ENCODE measurements around the gene PTGR3.

PTGR3 gene

GRCh38 chr18:75208836-75209128, 157 bp downstream of the PTGR3 start:
- DNase-seq, result no peak
- no peaks in the 10 kb centered on the region for H3K27me3 ChIP-seq (ENCODE audit: insufficient read depth, low read depth, severe bottlenecking)
- no peaks in the 10 kb centered on the region for H3K9me3 ChIP-seq (ENCODE audit: severe bottlenecking)
- no peaks in the 10 kb centered on the region for H3K36me3 ChIP-seq
- peak overlapping the region; percentile 52 for H3K4me3 ChIP-seq (ENCODE audit: low read depth, low read length)
- peak overlapping the region; percentile 97 for H3K27ac ChIP-seq
- TF ChIP-seq CTCF (IDR thresholded peaks at IDR 0.05; ENCODE audit: low read depth, low read length), result no peak

DNA sequence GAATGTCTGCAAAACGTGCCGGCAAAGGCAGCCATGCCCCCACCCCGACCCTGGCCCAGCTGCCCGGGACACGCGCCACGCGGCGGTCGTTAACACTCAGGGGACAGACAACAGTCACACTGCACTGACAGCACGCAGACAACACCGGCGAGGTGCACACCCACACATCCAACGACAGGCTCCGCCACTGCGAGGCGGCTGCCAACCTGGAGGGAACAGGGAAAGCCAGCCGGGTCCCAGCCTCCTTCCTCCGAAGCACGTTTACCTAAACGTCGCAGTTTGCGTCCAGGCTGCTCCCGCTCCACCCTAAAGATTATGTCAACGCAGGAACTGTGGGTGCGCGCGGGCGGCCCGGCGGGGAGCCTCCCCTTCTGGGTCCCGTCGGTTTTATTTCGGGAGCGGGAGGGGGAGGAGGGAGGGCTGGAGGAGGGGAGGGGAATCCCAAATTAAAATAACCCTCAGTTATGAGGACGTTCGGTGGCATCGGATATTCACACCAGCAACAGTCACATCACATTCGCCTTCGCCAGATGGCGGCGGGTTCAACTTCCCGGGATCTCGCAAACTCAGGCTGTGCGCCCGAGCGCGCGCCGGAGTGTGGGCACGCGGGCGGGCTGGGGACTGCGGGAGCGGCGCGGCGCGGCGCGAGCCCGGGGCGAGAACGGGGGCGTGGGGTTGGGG, 644 bp downstream of the PTGR3 start:
- no peaks in the 10 kb centered on the region for H3K9me3 ChIP-seq (ENCODE audit: severe bottlenecking)
- TF ChIP-seq CTCF (IDR thresholded peaks at IDR 0.05; ENCODE audit: low read depth, low read length), result no peak
- peak overlapping the region; percentile 52 for H3K4me3 ChIP-seq (ENCODE audit: low read depth, low read length)
- no peaks in the 10 kb centered on the region for H3K27me3 ChIP-seq (ENCODE audit: insufficient read depth, low read depth, severe bottlenecking)
- H3K27ac ChIP-seq, result peak overlapping the region; percentile 97
- DNase-seq, result peak; percentile 72
- no peaks in the 10 kb centered on the region for H3K36me3 ChIP-seq

DNA sequence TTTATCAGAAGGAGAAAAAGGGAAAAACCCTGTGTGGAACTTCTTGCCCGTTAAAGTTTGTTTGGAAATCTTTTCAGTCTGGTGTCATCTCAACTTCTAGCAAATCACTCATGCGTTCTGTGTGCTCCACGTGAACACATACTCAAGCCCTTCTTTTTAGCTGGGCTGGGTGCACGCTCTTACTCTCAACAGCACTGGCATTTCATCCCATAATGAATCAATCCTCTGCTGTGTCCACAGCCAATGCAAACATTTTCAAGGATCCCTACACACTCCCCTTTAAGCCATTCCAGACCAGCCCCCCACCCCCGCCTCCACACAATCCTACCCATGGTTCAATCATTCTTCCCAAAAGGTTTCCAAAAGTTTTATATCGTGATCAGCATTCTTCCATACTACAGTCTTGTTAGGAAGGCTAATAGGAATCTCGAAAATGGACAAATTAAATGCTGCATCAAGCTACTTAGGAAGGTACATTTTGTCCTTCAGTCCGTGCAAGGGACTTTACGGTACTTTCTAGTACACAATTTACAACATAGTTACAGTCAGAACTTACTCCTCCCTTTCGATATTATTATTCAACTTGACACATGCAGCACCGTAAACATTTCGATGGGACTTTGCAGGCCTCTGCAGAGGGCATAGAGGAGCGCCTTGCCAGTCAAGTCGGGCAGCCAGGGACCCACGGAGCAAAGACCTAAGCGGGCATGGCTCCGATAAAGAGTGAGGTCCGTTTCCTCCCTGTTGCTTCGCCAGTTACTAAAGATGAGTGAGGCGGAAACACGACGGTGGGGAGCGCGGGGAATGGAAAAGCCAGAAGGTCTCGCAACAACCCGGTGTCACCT, 1.4 kb downstream of the PTGR3 start:
- no peak for TF ChIP-seq CTCF (IDR thresholded peaks at IDR 0.05; ENCODE audit: low read depth, low read length)
- Histone ChIP-seq H3K27ac (peak overlapping the region; percentile 97), H3K27me3 (ENCODE audit: insufficient read depth, low read depth, severe bottlenecking) (no peaks in the 10 kb centered on the region)

DNA sequence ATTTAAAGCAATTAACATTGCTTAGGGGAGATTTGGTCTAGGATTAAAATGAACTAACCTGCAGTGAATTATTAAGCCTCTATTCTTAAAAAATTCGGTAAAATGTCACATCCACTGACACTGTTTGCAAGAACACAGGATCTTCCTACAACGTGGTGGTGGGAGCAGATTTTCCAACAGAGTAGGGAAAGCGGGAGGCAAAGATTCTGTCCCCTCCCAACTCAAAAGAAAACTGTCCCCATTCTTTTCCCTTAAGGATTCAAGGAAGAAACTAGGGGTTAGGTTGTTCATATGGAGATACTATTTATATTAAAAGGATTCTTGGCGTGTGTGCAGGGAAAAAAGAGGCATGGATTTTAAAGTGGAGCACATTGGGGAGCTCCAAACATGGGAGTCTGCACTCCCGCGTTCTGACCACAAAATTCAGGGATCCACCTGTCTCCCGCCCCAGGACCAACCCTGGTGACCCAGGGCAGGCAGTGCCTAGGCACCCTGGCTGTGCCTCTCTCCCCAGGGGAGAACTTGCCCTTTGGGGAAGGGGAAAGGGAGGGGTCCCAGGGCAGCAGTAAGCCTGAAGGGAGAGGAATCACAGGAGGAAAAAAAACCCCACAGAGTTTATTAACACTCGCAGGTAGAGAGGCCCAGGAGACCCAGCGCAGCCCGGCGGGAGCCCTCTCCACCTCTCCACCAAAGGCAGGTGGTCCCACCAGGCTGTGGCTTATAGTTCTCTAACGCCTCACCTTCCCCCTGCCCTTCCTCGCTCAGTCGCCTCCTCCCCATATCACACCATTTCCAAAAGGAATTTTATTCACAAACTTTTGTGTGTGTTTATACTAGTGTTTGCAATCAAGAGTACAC, 2.3 kb downstream of the PTGR3 start:
- no peaks in the 10 kb centered on the region for H3K9me3 ChIP-seq (ENCODE audit: severe bottlenecking)
- peaks cover 5% of the 10 kb centered on the region for H3K36me3 ChIP-seq
- peak overlapping the region; percentile 52; the same call in 1 of the 2 replicates for H3K4me3 ChIP-seq (ENCODE audit: low read depth, low read length)
- no peak for TF ChIP-seq CTCF (IDR thresholded peaks at IDR 0.05; ENCODE audit: low read depth, low read length)
- H3K27me3 ChIP-seq (ENCODE audit: insufficient read depth, low read depth, severe bottlenecking), result no peaks in the 10 kb centered on the region
- no peak overlapping the region for H3K27ac ChIP-seq
- no peak for DNase-seq

More for the DNA sequence above, 1.4 kb downstream of the PTGR3 start:
- no peak for DNase-seq
- Histone ChIP-seq H3K4me3 (ENCODE audit: low read depth, low read length) (peak overlapping the region; percentile 52), H3K36me3 (no peaks in the 10 kb centered on the region), H3K9me3 (ENCODE audit: severe bottlenecking) (no peaks in the 10 kb centered on the region)

- Histone ChIP-seq H3K27ac (no peak overlapping the region), H3K36me3 (peaks cover 13% of the 10 kb centered on the region), H3K9me3 (ENCODE audit: severe bottlenecking) (no peaks in the 10 kb centered on the region), H3K27me3 (ENCODE audit: insufficient read depth, low read depth, severe bottlenecking) (no peaks in the 10 kb centered on the region), H3K4me3 (ENCODE audit: low read depth, low read length) (no peak overlapping the region)
- TF ChIP-seq CTCF (IDR thresholded peaks at IDR 0.05; ENCODE audit: low read depth, low read length), result no peak
- DNase-seq, result no peak
Measured at GRCh38 chr18:75205514-75206132, 3.3 kb downstream of the PTGR3 start.
